ENCODE results near the gene UQCRQ. TPM values are rescaled to one million over a fixed set of nuclear protein-coding genes. Genes with fewer than 3 reads are reported as not detected.

Gene UQCRQ
- total RNA-seq: 100 to 1,000 TPM in 3 of 4 donors, 10 to 100 TPM in 1; 97.2 to 170 (median 130) TPM

- TF ChIP-seq CTCF (IDR thresholded peaks at IDR 0.05; ENCODE audit: low read depth): no peak
Observed at GRCh38 chr5:132866342-132867045, at the start of gene UQCRQ, which contains the start of gene GDF9. Gene UQCRQ (plus strand): TSS chr5:132866642. CDS start chr5:132866882, 240 bp downstream. Gene GDF9 (minus strand): TSS chr5:132866469. CDS start chr5:132864533, 1,936 bp downstream.

GRCh38 chr5:132817011-132817410, 49.4 kb upstream of the UQCRQ start:
- TF ChIP-seq CTCF (IDR thresholded peaks at IDR 0.05; ENCODE audit: low read depth): no peak

GRCh38 chr5:132819468-132819867, 47.0 kb upstream of the UQCRQ start:
- TF ChIP-seq CTCF (IDR thresholded peaks at IDR 0.05; ENCODE audit: low read depth): no peak

- no peak for TF ChIP-seq CTCF (IDR thresholded peaks at IDR 0.05; ENCODE audit: low read depth)
Observed at GRCh38 chr5:132820162-132820754, 46.2 kb upstream of the UQCRQ start.

GRCh38 chr5:132821350-132821749, 45.1 kb upstream of the UQCRQ start:
- TF ChIP-seq CTCF (IDR thresholded peaks at IDR 0.05; ENCODE audit: low read depth): no peak

GRCh38 chr5:132821791-132822190, 44.7 kb upstream of the UQCRQ start:
- no peak for TF ChIP-seq CTCF (IDR thresholded peaks at IDR 0.05; ENCODE audit: low read depth)

- no peak for TF ChIP-seq CTCF (IDR thresholded peaks at IDR 0.05; ENCODE audit: low read depth)
Observed at GRCh38 chr5:132822650-132823480, 43.6 kb upstream of the UQCRQ start.
